Memory B cell (primary cell): ENCODE data around the gene CCDC175.

Source experiments
- ATAC-seq: fragments of 150-1000 bp; cut with Tn5 transposase; 2 replicates; pipeline ENCODE4 v1.10.0; 2021; ENCODE audit warnings: low read depth, mild to moderate bottlenecking, moderate library complexity
- DNase-seq, 2 donors: peaks; one replicate each; pipeline ENCODE4 v3.0.0; 2022; ENCODE audit warnings: low spot score in 2 of 2
- H3K27ac Mint-ChIP-seq: one replicate; pipeline ENCODE4 v1.8.0; 2022; ENCODE audit warnings: mild to moderate bottlenecking, moderate library complexity, mixed read lengths
- H3K27me3 Mint-ChIP-seq: one replicate; pipeline ENCODE4 v1.8.0; 2022; ENCODE audit warnings: mixed read lengths
- H3K36me3 Mint-ChIP-seq: one replicate; pipeline ENCODE4 v1.8.0; 2022; ENCODE audit warnings: mild to moderate bottlenecking, mixed read lengths
- H3K4me1 Mint-ChIP-seq: one replicate; pipeline ENCODE4 v1.8.0; 2022; ENCODE audit warnings: mixed read lengths
- H3K4me3 Mint-ChIP-seq: one replicate; pipeline ENCODE4 v1.8.0; 2022; ENCODE audit warnings: mild to moderate bottlenecking, moderate library complexity, mixed read lengths
- H3K9me3 Mint-ChIP-seq: one replicate; pipeline ENCODE4 v1.8.0; 2022; ENCODE audit warnings: mixed read lengths

CCDC175 gene

DNA sequence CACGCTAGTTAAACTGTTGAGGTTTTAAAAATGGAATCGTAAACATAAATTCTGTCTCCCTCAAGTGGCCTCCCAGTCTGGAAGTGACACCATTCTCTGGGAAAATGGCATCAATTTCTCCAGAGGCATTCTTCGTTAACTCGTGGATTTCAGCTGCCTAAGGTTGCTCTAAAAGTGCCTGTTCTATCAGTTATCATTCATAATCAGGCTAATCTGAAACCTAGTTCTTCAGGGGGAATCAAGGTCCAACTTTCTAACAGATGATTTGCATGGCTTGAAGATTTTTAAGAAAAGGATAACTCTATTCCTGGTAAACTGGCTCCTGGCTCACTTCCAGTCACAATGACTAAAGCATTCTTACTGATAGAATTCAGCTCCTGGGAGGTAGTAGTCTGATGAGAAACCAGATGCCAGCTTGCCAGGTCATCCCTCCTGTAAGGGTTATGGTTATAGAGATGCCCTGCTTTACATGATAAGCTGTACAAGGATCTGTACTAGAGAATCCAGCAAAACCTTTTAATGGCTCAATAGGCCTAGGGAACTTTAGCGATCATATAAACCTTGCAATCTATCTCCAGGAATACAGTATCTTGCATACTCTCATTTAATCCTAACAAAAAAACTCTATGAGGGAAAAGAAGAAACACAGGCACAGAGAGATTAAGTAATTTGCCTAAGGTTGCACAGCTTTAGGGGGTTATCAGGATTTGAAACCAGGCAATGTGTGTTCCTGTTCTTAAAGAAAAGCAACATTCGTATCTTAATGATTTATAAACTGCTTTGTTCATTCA is 93.9 kb downstream of the CCDC175 start:
- Mint-ChIP-seq H3K36me3 (peaks cover 7% of the 10 kb centered on the region), H3K4me3 (peak overlapping the region; percentile 93), H3K4me1 (peaks cover 31% of the 10 kb centered on the region), H3K27me3 (no peaks in the 10 kb centered on the region), H3K9me3 (no peaks in the 10 kb centered on the region), H3K27ac (peak overlapping the region; percentile 89)
- DNase-seq (no peak), ATAC-seq (no peak)

DNA sequence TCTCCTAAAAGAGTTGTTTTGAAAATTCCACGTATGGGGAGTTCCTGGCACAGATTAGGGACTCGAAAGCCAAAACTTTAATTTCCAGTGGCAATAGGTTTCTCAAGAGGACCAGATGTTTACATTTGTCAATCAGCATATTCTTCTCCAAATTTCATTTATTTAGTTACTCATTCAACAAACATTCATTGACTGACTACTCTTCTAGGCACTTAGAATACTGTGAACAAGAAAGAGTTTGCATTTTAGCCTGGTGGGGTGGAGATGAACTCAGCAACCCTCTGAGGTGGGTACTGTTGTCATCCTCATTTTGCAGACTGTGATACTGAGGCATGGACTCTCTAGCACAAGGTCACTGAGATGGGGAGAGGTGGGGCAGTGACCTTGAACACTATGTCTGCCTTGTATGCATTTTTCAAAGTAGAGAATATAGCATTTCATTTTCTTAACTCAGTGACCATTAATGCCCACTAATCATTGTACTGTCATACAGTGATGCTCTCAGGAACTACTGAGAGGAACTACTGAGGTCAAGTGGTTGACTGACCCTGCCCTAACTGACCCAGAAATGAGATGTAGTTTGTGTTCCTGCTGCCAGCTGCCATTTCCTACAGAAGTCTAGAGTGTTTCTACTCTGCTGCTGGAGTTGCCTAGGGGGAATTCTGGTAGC is 94.6 kb downstream of the CCDC175 start:
- no peaks in the 10 kb centered on the region for H3K9me3 Mint-ChIP-seq
- ATAC-seq = no peak
- H3K27me3 Mint-ChIP-seq = no peaks in the 10 kb centered on the region
- peak overlapping the region; percentile 59 for H3K4me3 Mint-ChIP-seq
- no peak for DNase-seq
- H3K36me3 Mint-ChIP-seq = peaks cover 6% of the 10 kb centered on the region
- peaks cover 31% of the 10 kb centered on the region for H3K4me1 Mint-ChIP-seq
- no peak overlapping the region for H3K27ac Mint-ChIP-seq

DNA sequence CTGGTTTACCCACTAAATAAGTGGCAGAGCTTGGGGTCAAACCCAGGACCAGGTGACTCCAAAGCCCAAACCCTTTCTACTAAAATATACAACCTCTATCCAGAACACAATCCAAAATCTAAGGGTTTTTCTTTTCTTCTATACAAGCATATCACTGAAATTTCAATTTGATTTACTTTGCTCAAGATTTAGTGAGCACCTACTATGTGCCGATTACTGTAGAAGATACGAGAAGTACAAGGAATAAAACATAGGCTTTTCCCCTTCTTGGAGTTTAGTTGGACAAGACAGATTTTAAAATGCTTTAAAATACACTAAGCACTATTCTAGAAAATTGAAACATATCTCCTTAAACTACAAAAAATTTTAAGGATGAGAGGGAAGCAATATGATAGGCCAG is 95.2 kb downstream of the CCDC175 start:
- ATAC-seq (no peak), DNase-seq (no peak)
- Mint-ChIP-seq H3K36me3 (peaks cover 8% of the 10 kb centered on the region), H3K4me3 (no peak overlapping the region), H3K4me1 (peaks cover 31% of the 10 kb centered on the region), H3K27ac (peak overlapping the region; percentile 70), H3K27me3 (no peaks in the 10 kb centered on the region), H3K9me3 (no peaks in the 10 kb centered on the region)

DNA sequence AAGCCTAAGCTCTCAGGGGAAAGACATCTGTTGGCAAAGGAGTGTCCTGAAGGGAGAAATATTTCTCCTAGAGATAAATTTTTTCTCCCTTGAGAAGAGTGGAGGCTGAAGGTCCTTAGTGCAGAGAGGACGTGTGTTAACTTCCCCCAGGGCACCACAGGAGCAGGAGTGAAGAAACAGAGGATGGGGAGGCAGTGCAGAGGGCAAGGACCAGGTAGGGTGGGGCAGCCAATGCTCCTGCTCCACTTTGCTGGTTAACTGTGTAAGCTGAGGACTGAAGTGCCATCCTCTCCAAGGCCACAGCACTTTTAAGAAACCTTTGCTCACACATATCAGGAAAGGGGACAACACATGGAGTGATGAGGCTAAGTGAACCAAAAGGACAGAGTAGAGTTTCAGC is 96.4 kb downstream of the CCDC175 start:
- Mint-ChIP-seq H3K4me1 (peaks cover 29% of the 10 kb centered on the region), H3K36me3 (peaks cover 8% of the 10 kb centered on the region), H3K9me3 (no peaks in the 10 kb centered on the region), H3K27me3 (no peaks in the 10 kb centered on the region), H3K27ac (no peak overlapping the region), H3K4me3 (peak overlapping the region; percentile 29)
- ATAC-seq (no peak), DNase-seq (no peak)

DNA sequence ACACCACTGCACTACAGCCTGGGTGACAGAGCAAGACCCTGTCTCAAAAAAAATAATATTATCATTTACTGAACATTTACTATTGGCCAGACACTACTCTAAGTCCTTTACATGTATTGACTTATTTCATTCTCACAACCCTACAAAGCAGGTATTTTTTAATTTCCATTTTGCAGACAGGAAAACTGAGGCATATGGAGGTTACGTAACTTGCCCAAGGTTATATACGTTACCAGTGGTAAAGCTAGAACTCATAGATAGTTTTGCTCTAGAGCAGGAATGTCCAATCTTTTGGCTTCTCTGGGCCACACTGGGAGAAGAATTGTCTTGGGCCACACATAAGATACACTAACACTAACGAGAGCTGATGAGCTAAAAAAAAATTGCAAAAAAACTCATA is 98.1 kb downstream of the CCDC175 start:
- no peak overlapping the region for H3K27ac Mint-ChIP-seq
- no peaks in the 10 kb centered on the region for H3K27me3 Mint-ChIP-seq
- DNase-seq (no peak), ATAC-seq (no peak)
- H3K4me3 Mint-ChIP-seq = no peak overlapping the region
- H3K4me1 Mint-ChIP-seq = peaks cover 29% of the 10 kb centered on the region
- peaks cover 9% of the 10 kb centered on the region for H3K36me3 Mint-ChIP-seq
- no peaks in the 10 kb centered on the region for H3K9me3 Mint-ChIP-seq

DNA sequence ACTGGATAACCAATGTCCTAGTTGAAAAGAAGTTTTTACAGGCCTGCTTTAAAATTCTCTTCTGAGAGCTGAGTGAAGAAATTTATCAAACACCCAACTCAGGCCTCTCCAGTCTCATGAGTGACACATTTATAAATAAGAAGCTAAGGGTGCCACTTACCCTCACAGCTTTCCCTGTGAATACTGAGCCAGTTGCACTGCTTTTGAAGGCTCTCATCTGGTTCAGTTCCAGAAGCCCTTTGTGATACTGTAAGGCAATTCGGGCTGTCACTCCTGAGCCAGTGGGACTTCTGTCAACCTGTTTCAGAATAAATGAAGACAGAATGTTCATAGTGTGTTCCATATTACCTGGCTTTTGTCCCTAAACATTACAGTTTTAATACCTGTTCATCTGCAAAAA is 100.9 kb downstream of the CCDC175 start:
- Mint-ChIP-seq H3K27me3 (no peaks in the 10 kb centered on the region), H3K9me3 (no peaks in the 10 kb centered on the region), H3K36me3 (peaks cover 15% of the 10 kb centered on the region), H3K4me1 (peaks cover 11% of the 10 kb centered on the region), H3K27ac (no peak overlapping the region), H3K4me3 (no peak overlapping the region)
- DNase-seq (no peak), ATAC-seq (no peak)

DNA sequence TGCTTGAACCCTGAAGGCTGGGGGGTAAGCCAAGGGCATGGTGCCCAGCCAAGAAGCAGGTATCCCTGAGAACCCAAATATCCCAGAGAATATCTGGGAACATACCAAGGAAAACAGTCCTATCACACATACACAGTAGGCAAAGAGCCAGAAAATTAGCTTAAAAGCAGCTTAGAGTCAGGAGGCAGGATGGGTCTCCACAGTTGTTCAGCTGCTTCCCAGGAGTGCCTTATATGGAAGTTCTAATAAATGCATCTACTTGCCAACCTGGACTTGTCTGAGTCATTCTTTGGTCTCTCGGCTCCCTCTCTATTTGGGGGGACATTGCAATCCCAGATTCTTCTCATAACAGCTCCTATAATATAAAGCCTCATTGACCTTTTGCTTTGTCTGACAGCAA is 102.4 kb downstream of the CCDC175 start:
- Mint-ChIP-seq H3K4me1 (peaks cover 3% of the 10 kb centered on the region), H3K27ac (no peak overlapping the region), H3K36me3 (peaks cover 14% of the 10 kb centered on the region), H3K4me3 (no peak overlapping the region), H3K9me3 (no peaks in the 10 kb centered on the region), H3K27me3 (no peaks in the 10 kb centered on the region)
- ATAC-seq = no peak
- no peak for DNase-seq

DNA sequence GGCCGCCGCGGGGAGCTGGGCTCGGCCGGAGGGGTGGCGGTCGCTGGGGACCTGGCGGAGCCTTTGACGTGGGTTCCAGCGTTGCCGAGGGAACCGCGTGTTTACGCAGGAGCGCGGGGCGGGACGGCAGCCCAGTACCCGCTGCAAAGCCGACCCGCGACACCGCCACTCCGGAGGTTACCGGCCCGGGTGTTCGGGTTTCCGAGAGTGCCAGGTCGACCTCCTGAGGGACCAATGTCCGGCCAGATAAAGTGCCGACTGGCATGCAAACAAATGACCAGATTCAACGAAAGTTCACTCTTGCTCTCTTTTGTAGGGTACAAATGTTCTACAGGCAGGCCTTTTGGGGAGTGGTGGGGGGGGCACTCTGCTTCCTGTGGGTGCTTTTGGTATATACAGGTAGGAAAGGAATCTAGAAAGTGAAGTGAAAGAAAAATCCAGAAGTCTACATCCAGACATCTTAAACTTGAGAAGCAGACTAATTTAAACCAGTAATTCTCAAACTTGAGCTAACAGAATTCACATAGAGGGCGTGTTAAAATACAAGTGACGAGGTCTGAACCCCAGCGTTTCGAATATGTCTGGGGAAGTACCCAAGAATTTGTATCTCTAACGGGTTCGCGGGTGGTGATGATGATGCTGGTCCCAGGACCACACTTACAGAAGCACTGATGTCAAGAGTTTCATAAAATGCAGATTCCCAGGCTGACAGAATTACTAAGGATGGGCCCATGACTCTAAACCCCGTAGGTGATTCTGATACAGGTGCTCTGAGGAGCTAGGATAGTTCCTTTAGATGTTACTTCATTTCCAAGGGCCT is 111.1 kb downstream of the CCDC175 start, which contains the start of gene GPR135:
Gene GPR135 (minus strand): TSS at position 65 of the 820 bp plus-strand sequence. CDS start 154 bp downstream, outside the sequence.
- DNase-seq (peak; percentile 48 to 55), ATAC-seq (peak; percentile 66)
- peaks cover 2% of the 10 kb centered on the region for H3K27me3 Mint-ChIP-seq
- peak within 1 kb of the TSS; percentile 89 for H3K4me3 Mint-ChIP-seq
- H3K9me3 Mint-ChIP-seq = no peaks in the 10 kb centered on the region
- H3K4me1 Mint-ChIP-seq = peaks cover 5% of the 10 kb centered on the region
- peak within 1 kb of the TSS; percentile 64 for H3K27ac Mint-ChIP-seq
- H3K36me3 Mint-ChIP-seq = peaks cover 4% of the 10 kb centered on the region

DNA sequence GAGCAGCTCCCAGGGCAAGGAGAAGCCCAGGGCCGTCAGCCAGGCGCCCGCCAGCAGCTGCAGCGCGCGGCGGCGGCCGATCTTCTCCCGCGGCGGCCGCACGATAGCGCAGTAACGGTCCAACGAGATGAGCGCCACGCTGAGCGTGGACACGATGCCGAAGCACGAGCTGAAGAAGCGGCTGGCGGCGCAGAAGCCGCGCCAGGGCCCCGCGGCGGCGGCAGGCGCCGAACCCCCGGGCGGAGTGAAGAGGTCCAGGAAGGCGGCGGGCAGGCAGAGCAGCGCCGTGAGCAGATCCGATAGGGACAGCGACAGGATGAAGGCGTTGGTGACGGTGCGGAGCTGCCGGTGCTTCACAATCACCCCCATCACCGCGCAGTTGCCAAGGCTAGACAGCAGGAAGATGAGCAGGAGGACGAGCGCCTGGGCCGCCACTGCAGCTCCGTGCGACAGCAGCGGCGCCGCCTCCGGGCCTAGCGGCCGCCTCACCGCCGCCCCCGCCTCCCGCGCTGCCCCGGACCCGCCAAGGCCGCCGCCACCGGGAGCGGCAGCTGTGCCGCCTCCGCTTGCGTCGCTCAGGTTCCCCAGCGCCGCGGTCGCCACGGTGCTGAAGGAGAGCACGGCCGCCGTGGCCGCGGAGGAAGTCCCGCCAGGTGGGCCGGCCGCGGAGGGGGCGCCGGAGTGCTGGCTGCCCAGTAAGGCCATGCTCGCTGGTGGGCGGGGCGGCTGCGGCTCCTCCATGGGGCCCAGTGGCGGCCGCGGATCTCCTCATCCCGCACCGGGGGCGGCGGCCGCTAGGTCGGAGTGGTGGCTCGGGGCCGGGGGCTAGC is 111.9 kb downstream of the CCDC175 start:
- peak overlapping the region; percentile 89 for H3K4me3 Mint-ChIP-seq
- DNase-seq (peak; percentile 34 to 59), ATAC-seq (peak; percentile 55)
- no peaks in the 10 kb centered on the region for H3K9me3 Mint-ChIP-seq
- peaks cover 5% of the 10 kb centered on the region for H3K4me1 Mint-ChIP-seq
- peak overlapping the region; percentile 64 for H3K27ac Mint-ChIP-seq
- peaks cover 2% of the 10 kb centered on the region for H3K27me3 Mint-ChIP-seq
- H3K36me3 Mint-ChIP-seq = peaks cover 4% of the 10 kb centered on the region

DNA sequence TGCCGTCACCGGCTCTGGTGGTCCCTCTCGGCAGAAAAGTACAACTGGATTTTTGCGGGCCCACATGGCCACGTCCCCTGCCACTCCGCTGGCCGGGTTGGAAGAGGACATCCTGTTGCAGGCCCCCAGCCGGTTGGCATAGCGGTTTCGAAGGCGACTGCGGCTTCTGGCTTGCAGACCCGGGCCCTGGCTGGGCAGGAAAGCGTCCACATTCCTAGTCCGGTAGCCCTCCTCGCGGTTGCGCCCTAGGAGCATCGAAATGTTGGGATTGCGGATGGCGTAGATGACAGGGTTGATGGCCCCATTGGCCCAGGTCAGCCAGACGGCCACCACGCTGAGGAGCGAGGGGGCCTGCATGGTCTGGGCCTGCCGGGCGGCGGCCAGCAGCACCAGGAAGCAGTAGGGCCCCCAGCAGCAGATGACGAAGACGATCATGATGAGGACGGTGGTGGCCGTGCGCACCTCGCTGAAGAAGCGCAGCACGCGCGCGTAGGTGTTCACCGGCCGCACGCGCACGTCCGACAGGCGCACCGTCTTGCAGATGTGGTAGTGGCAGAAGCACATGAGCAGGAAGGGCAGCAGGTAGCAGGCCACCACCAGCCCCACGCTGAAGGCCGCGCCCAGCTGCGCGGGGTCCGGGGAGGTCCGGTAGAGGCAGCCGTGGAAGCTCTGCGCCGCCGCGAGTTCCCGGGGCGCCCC is 112.7 kb downstream of the CCDC175 start:
- ATAC-seq (peak; percentile 16), DNase-seq (peak in 1 of 2 donors; percentile 26)
- Mint-ChIP-seq H3K9me3 (no peaks in the 10 kb centered on the region), H3K36me3 (peaks cover 6% of the 10 kb centered on the region), H3K27ac (peak overlapping the region; percentile 64), H3K4me3 (peak overlapping the region; percentile 89), H3K4me1 (peaks cover 5% of the 10 kb centered on the region), H3K27me3 (peaks cover 2% of the 10 kb centered on the region)

DNA sequence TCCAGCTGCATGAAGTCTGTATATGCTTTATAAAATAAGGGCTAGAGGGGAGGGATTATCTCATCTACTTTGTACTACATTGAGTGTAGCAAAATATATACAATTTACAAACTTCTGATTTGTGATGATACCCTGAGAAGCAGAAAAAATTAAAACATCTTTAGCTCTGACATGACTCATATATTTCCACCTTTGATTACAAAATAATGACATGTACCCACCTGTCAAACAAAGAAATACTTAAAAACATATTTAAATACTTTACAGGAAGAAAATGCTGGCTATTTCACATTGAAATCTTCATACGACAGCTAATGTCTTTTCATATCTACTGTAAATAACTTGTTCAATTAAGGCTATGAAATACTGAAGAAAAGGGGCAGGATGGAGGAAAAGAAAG is 114.7 kb downstream of the CCDC175 start:
- Mint-ChIP-seq H3K4me1 (peaks cover 5% of the 10 kb centered on the region), H3K4me3 (no peak overlapping the region), H3K9me3 (peaks cover 3% of the 10 kb centered on the region), H3K27ac (no peak overlapping the region), H3K27me3 (peaks cover 2% of the 10 kb centered on the region), H3K36me3 (peaks cover 14% of the 10 kb centered on the region)
- DNase-seq = no peak
- no peak for ATAC-seq

DNA sequence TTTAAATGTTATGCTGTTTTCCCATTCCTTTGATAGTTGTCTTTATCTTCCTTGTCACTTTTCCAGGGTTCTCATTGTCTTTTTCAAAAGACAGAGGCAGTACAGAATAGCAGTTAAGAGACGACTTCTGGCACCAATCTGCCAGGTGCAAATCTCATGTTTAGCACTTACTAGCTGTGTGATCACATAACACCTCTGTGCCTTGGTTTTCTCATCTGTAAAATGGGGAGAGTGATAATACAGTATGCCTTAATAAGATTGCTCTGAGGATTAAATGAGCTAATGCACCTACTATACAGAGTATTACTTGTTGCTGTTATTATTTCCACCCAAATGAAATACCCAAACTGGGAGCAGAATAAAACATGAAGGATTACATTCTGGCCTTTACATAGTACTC is 116.2 kb downstream of the CCDC175 start:
- ATAC-seq (no peak), DNase-seq (no peak)
- Mint-ChIP-seq H3K4me3 (no peak overlapping the region), H3K27me3 (peaks cover 2% of the 10 kb centered on the region), H3K36me3 (peaks cover 17% of the 10 kb centered on the region), H3K9me3 (peaks cover 3% of the 10 kb centered on the region), H3K4me1 (peaks cover 5% of the 10 kb centered on the region), H3K27ac (no peak overlapping the region)

DNA sequence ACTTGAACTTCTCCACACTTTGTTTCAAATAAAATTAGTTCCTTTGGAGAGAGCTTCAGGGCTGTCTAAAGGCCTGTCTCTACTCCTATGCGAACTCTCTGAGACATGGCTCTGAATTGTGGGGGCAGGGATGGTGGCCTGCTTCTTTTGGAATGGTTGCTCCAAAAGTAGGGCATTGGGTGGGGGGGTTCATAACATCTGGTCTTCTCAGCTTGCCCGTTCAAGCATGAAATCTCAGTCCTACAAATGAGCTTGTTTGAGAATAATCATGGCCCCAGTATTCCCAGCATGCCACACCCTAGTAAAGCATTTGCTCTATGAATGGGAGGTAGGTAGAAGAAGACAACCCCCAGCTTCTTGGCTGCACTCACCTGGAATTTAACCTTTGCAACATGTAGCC is 118.1 kb downstream of the CCDC175 start:
- Mint-ChIP-seq H3K36me3 (peaks cover 22% of the 10 kb centered on the region), H3K27ac (no peak overlapping the region), H3K27me3 (peaks cover 2% of the 10 kb centered on the region), H3K4me3 (no peak overlapping the region), H3K4me1 (no peaks in the 10 kb centered on the region), H3K9me3 (peaks cover 3% of the 10 kb centered on the region)
- ATAC-seq = no peak
- no peak for DNase-seq
